Suprapubic skin (tissue), 4 donors: Measurements from ENCODE around the gene S100P.

ENCODE experiments used
- EP300 ChIP-seq: sonication (generic); formaldehyde crosslinking; IDR thresholded peaks from one replicate; pipeline ENCODE4 v1.6.1; 2017; ENCODE audit warnings: antibody characterized with exemption
- POLR2AphosphoS5 ChIP-seq, 3 donors: sonication (generic); formaldehyde crosslinking; IDR thresholded peaks; one replicate each; pipeline ENCODE4 v1.6.1; 2017; ENCODE audit warnings: antibody characterized with exemption in 3 of 3
- TF ChIP-seq, protein P1 (sequence below), 2 donors: fragments of 200-600 bp in 1 of 2; fragments of 450-650 bp in 1 of 2; sonication (generic) in 1 of 2; IDR thresholded peaks; one replicate each; pipeline ENCODE4 v1.5.1; 2016 to 2019; ENCODE audit warnings: antibody characterized with exemption in 2 of 2, mild to moderate bottlenecking in 1 of 2, moderate library complexity in 1 of 2

DNA sequence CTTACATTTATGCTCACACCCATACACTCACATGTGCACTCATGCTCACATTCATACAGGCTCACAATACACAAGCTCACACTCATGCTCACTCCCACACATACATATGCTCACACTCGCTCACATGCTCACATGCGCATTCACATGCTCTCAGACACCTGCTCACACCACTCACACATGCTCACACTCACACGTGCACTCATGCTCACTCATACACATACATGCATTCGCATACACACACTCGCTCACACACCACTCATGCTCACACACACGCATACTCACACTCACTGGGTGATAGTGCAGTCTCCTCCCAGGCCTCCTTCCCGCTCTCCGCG lies 28.4 kb upstream of the S100P start:
- TF ChIP-seq, protein P1, sequence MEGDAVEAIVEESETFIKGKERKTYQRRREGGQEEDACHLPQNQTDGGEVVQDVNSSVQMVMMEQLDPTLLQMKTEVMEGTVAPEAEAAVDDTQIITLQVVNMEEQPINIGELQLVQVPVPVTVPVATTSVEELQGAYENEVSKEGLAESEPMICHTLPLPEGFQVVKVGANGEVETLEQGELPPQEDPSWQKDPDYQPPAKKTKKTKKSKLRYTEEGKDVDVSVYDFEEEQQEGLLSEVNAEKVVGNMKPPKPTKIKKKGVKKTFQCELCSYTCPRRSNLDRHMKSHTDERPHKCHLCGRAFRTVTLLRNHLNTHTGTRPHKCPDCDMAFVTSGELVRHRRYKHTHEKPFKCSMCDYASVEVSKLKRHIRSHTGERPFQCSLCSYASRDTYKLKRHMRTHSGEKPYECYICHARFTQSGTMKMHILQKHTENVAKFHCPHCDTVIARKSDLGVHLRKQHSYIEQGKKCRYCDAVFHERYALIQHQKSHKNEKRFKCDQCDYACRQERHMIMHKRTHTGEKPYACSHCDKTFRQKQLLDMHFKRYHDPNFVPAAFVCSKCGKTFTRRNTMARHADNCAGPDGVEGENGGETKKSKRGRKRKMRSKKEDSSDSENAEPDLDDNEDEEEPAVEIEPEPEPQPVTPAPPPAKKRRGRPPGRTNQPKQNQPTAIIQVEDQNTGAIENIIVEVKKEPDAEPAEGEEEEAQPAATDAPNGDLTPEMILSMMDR (IDR thresholded peaks at IDR 0.05): no peak
- TF ChIP-seq EP300 (no peak), POLR2AphosphoS5 (IDR thresholded peaks at IDR 0.05) (no peak)
